ENCODE results near the gene PPP6R2. TPM values are rescaled to one million over a fixed set of nuclear protein-coding genes. Genes with fewer than 3 reads are reported as not detected.

The PPP6R2 gene
- total and polyA plus RNA-seq, 8 donors, result 36.9 to 60.1 (median 42.2) TPM

DNA sequence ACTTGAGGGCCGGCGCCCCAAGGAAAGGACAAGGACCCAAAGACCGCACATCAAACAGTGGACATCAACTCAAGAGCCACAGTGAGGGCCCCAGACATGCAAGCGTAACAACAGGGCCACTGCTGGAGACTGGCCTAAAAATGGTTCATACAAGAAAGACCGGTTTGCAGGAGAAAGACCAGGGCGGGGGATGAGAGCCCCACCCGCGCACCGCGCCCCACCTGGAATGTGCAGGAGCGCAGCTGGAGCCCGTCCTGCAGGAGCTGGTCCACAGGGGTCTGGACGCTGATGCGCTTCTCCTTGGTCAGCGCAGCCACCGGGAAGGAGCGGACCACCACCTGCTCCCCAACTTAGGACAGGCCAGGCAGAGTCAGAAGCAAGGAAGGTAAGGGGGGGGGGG, 117.8 kb downstream of the PPP6R2 start:
- no peaks in the 10 kb centered on the region for H3K9me3 ChIP-seq
- H3K4me1 ChIP-seq, result no peaks in the 10 kb centered on the region
- TF ChIP-seq, protein P1, sequence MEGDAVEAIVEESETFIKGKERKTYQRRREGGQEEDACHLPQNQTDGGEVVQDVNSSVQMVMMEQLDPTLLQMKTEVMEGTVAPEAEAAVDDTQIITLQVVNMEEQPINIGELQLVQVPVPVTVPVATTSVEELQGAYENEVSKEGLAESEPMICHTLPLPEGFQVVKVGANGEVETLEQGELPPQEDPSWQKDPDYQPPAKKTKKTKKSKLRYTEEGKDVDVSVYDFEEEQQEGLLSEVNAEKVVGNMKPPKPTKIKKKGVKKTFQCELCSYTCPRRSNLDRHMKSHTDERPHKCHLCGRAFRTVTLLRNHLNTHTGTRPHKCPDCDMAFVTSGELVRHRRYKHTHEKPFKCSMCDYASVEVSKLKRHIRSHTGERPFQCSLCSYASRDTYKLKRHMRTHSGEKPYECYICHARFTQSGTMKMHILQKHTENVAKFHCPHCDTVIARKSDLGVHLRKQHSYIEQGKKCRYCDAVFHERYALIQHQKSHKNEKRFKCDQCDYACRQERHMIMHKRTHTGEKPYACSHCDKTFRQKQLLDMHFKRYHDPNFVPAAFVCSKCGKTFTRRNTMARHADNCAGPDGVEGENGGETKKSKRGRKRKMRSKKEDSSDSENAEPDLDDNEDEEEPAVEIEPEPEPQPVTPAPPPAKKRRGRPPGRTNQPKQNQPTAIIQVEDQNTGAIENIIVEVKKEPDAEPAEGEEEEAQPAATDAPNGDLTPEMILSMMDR (IDR thresholded peaks at IDR 0.05), result no peak
- H3K27me3 ChIP-seq, result no peaks in the 10 kb centered on the region
- DNase-seq, result peak in 1 of 4 donors; percentile 59
- H3K4me3 ChIP-seq, result no peak overlapping the region
- peaks cover 0 to 100% of the 10 kb centered on the region in 2 donors for H3K36me3 ChIP-seq
- ATAC-seq, result peak; percentile 76
- H3K27ac ChIP-seq, result no peak overlapping the region
- intact Hi-C loops (cut with DNase I), result no loop called here

DNA sequence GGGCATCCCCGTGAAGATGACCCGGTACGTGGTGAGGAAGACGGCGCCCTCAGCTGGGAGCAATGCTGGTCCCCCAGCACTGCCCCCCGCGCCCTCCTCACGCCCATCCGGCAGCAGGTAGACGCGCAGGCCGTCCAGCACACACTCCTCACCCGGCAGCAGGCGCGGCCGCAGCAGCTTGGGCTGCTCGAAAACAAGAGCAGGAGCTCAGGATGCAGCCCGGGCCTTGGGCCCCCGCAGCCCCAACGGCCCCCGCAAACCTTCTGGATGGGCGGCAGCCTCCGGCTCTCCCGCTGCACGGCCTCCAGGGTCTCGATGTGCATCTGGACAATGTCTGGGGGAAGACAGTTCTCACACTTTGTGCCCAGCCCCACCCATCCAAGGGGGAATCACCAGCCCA, 118.4 kb downstream of the PPP6R2 start:
- H3K4me3 ChIP-seq, result no peak overlapping the region
- no peaks in the 10 kb centered on the region for H3K9me3 ChIP-seq
- intact Hi-C loops (cut with DNase I), result no loop called here
- no peak overlapping the region for H3K27ac ChIP-seq
- H3K27me3 ChIP-seq, result no peaks in the 10 kb centered on the region
- DNase-seq (no peak), ATAC-seq (no peak)
- H3K36me3 ChIP-seq, result peaks cover 0 to 100% of the 10 kb centered on the region in 2 donors
- no peaks in the 10 kb centered on the region for H3K4me1 ChIP-seq
- TF ChIP-seq, protein P1 (IDR thresholded peaks at IDR 0.05), result no peak

DNA sequence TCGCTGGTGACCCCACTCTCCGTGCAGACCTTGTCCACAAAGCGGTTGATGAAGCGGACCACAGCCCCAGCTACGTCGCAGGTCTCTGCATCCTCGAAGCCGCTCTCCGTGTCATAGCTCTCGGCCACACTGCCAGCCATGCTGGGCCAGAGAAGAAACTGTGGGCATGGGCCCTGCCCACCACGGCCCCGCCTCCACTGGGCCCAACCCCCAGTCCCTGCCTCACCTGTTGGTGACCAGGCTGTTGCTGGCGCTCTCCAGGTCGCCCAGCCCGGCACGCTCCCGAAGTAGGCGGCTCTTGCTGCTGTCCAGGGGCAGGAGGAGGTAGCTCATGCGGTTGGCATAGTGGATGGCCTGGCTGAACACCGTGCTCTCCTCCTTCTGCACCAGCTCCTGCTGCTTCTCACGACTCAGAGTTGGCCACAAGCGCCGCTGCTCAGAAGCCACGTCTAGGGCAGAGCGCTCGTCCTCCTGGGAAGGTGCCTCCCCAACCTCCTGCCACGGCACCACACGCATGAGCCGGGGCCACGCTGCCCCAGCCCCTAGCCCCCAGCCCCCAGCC, 118.9 kb downstream of the PPP6R2 start:
- peaks cover 0 to 100% of the 10 kb centered on the region in 2 donors for H3K36me3 ChIP-seq

DNA sequence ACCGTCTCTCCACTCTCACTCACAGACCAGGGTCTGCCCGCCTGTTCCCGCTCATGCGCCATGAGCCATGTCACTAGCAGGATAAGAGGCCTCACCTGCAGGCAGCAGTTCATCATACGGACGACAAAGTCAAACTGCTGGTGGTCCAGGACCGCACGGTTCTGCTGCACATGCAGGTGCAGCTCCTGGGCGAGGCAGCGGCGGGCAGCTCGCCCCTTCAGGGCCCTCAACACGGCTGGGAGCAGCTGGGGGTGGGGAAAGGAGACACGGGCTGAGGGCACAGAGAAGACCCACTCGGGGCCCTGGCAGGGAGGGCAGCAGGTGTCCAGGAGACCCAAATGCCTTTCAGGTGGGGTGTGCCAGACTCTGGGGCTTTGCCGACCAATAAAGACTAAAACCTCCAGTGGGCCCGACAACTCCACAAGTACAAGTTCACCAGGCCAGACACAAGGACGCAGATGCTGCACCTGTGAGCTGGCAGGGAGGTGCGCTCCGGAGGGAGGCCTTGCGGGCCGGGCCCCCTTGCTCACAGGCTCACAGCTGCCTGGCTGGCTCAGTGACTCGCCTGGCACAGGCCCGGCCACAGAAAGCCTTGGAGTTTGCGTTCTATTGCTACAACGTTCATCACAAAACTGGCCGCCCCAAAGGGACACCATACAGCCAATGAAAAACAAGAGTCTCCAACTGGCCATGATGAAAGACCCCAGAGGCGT, 120.2 kb downstream of the PPP6R2 start:
- ATAC-seq (no peak), DNase-seq (no peak)
- H3K4me3 ChIP-seq, result no peak overlapping the region
- TF ChIP-seq, protein P1 (IDR thresholded peaks at IDR 0.05), result no peak
- no peak overlapping the region for H3K27ac ChIP-seq
- H3K9me3 ChIP-seq, result no peaks in the 10 kb centered on the region
- no peaks in the 10 kb centered on the region for H3K27me3 ChIP-seq
- intact Hi-C loops (cut with DNase I), result no loop called here
- no peaks in the 10 kb centered on the region for H3K4me1 ChIP-seq
- H3K36me3 ChIP-seq, result peaks cover 0 to 100% of the 10 kb centered on the region in 2 donors

More for the DNA sequence above, 118.9 kb downstream of the PPP6R2 start:
- Histone ChIP-seq H3K9me3 (no peaks in the 10 kb centered on the region), H3K4me1 (no peaks in the 10 kb centered on the region), H3K27me3 (no peaks in the 10 kb centered on the region), H3K4me3 (no peak overlapping the region), H3K27ac (no peak overlapping the region)
- no peak for ATAC-seq
- intact Hi-C loops (cut with DNase I), result no loop called here
- TF ChIP-seq, protein P1 (IDR thresholded peaks at IDR 0.05), result no peak
- DNase-seq, result no peak

DNA sequence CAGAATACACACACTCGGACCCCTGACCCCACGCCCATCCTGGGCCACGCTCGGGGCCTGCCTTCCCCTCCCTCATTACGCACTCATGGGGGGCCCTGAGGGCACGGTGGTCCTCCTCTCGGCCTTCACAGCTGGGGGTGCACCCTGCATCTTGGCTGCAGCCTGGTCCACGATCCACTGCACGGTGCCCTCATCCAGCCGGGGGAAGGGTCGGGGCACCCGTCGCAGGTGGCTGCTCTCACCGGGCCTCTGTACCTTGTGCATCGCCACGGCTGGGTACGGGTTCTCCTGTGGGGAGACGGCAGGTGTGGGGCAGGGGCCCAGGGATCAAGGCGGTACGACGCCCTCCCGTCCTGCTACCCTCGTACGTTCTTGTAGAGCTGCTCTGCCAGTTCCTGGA, 121.3 kb downstream of the PPP6R2 start:
- Histone ChIP-seq H3K27me3 (no peaks in the 10 kb centered on the region), H3K4me1 (peaks cover 0 to 4% of the 10 kb centered on the region in 2 donors), H3K9me3 (no peaks in the 10 kb centered on the region), H3K36me3 (peaks cover 0 to 89% of the 10 kb centered on the region in 2 donors), H3K27ac (no peak overlapping the region), H3K4me3 (no peak overlapping the region)
- no peak for ATAC-seq
- TF ChIP-seq, protein P1 (IDR thresholded peaks at IDR 0.05), result no peak
- no peak for DNase-seq
- intact Hi-C loops (cut with DNase I), result no loop called here

Measured in left lung (tissue), 10 donors.